T47D (cell line): Measurements from ENCODE around the gene COX8C.
"Not testable (repeated sequence)": the region's sequence is repeated elsewhere in the genome, so short reads cannot be mapped to it uniquely, and the experiment has no call there.

Experiments
- DNase-seq, 2 experiments: peaks; one replicate each; pipeline versions ENCODE4 v3.0.0 to v3.0.0-alpha.2; 2011 to 2012; ENCODE audit warnings: low read depth in 1 of 2, low spot score in 1 of 2
- JUND ChIP-seq: IDR thresholded peaks from 2 replicates; pipeline ENCODE4 v1.6.1; 2012; ENCODE audit warnings: low read depth
- in situ Hi-C: cut with HindIII; loops from 2 replicates; pipeline ENCODE4 v1.10.0; 2016; ENCODE audit warnings: low sequenced_read_pairs, low pct_unique_long_range_greater_than_20kb

COX8C gene

DNA sequence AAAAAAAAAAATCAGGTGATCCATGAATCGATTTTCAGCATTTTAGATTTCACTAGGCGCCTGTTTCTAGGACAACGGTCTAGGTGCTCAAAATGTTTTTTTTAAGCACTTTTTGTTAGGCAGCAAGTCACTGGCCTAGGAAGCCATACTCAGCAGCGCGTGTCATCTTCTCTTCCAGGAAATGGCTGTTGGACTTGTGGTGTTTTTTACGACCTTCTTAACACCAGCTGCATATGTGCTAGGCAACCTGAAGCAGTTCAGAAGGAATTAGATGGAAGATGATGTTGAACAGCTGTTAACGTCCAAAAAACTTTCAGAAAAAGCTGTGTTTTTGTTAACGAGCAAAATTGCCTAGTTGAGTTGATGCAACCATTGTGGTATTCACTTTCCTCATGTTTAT lies 868 bp downstream of the COX8C start:
- TF ChIP-seq JUND, result no peak
- DNase-seq, result no peak

DNA sequence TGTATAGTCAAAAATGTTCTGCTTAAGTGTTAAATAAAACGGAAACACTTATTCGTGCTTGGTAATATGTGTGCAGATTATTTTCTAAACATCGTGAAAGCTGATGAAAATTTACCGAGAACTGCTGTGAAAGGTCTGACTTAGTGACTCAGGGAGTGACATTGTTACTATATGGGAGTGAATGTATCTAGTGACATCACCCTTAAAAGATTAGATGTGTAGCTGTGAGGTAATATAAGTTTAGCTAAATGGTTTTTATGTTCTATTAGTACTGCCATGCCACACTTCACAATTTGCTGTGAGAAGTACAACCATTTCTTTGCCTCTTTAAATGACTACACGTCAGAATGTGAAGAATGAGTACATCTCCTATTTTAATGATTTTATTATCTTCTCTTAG lies 1.3 kb downstream of the COX8C start:
- no peak for DNase-seq
- TF ChIP-seq JUND, result no peak
- in situ Hi-C loops, result no loop called here

More for the DNA sequence above, 868 bp downstream of the COX8C start:
- in situ Hi-C loops, result no loop called here

DNA sequence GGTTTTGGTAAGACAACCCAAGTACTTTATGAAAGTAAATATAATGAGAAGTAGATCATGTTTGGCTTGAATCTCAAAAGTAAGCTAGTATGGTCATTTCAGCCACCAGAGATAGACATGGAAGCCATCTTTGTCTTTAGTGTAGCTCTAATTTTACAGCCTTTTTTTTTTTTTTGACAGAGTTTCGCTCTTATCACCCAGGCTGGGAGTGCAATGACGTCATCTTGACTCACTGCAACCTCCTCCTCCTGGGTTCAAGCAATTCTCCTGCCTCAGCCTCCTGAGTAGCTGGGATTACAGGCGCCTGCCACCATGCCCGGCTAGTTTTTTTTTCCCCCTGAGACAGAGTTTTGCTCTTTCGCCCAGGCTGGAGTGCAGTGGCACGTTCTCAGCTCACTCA lies 7.9 kb downstream of the COX8C start:
- not testable (repeated sequence) for DNase-seq

DNA sequence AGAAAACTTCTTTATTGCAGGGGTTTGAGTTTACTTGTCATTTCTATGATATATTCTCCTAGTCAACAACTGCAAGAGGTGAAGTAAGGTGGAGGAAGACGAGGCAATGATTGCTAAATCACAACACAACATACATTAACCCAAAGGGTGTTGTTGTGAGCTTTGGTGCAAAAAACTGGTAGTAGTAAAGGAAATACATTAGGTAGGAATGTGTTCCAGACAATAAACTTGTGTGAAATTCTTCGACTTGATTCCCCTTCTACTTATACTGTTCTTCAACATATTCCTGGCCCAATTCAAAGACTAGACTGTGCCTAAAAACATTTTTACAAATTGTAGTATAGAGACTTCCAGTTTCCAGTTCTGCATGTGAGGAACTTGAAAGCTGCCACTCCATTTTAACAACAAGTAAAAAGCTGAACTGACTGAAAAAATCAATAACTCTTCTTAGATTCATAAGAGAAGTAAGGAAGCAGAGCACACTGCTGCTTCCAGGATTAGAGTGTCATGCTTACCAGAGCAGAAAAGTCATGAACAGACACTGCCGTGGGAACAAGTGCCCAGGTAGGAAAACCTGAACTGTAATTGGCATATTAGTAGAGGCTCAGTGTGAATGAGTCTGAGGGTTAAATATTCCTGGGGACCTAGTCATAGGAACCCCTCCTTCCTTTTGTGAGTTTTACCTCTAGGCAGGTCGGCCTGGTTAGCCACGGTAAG lies 22.2 kb downstream of the COX8C start:
- DNase-seq, result no peak
- TF ChIP-seq JUND, result no peak
- in situ Hi-C loops, result no loop called here

More for the DNA sequence above, 7.9 kb downstream of the COX8C start:
- in situ Hi-C loops, result not testable (repeated sequence)

DNA sequence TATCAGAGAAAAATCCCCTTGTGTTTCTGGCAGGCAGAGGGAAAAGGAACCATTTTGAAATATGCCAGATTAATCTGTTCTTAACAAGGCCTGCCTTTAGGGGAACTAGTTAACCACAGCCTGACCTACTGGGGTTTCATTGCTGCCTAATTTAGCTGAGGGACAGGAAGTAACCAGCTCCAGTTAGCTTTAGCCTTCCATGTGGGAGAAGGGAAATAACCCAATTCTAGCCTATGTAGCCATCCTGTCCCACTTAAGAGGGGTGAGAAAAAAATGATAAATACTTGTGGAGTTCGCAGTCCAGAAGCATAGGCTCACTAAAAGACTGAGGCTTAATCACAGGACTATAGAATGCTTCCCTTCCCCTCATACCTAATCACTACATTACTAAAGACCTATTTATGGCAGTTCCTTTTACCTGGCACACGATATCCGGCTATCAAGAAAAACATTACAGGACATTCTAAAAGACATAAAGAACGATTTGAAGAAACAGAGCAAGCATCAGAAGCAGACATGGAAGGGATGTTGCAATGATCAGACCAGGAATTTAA lies 22.8 kb downstream of the COX8C start:
- in situ Hi-C loops, result no loop called here
- DNase-seq, result no peak
- no peak for TF ChIP-seq JUND

DNA sequence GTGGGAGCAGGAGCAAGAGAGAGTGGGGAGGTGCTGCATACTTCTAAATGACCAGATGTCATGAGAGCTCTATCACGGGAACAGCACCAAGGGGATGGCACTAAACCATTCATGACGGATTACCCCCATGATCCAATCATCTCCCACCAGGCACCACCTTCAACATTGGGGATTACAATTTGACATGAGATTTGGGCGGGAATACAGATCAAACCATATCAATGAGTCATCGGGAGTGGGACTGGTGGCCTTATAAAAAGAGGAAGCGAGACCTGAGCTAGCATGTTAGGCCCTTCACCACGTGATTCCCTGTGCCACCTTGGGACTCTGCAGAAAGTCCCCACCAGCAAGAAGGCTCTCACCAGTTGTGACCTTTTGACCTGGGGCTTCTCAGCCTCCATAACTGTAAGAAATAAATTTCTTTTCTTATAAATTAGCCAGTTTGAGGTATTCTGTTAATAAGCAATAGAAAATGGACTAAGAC lies 28.7 kb downstream of the COX8C start:
- DNase-seq, result no peak
- in situ Hi-C loops, result no loop called here
- no peak for TF ChIP-seq JUND

DNA sequence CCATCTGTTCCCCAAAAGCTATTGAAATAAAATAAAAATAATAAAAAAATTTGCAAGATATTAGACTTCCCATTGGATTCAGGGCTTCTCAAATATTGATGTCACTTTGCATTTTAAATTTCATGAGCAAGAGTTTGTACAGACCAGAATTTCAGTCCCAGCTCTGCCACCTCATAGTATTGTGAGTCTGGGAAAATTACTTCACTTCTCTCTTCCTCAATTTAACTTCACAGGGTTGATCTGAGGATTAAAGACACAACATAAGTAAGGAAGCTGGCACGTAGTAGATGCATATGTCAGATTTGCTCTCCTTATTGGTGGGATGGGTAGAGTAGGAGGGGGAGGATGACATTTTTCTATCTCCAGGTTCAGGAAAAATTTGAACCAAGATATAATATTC lies 32.8 kb downstream of the COX8C start:
- DNase-seq, result no peak
- in situ Hi-C loops, result no loop called here
- TF ChIP-seq JUND, result no peak

DNA sequence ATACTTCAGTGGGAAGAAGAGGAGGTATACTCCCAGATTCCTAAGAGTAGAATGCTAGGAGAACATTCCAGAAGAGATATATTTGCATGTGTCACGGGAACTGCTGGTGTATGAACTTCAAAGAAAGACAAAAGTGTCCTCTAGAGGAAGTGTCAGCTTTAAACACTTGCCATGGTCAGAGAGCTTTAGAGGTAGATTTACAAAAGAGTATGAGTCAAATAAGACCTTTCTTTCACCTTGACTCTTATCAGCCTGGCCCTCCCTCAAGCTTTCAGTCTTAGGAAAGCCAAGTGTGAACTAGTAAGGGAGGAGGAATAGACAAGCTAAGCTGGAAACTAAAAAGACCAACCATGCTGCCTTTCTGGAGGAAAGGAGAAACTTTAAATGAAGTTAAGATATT lies 34.7 kb downstream of the COX8C start:
- in situ Hi-C loops, result no loop called here
- no peak for DNase-seq
- TF ChIP-seq JUND, result no peak

DNA sequence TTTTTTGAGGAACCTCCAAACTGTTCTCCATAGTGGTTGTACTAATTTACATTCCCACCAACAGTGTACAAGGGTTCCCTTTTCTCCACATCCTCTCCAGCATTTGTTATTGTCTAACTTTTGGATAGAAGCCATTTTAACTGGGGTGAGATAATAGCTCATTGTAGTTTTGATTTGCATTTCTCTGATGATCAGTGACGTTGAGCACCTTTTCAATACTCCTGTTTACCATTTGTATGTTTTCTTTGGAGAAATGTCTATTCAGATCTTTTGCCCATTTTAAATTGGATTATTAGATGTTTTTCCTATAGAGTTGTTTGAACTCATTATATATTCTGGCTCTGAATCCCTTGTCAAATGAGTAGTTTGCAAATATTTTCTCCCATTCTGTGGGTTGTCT lies 37.3 kb downstream of the COX8C start:
- DNase-seq, in situ Hi-C loops: not testable (repeated sequence)

DNA sequence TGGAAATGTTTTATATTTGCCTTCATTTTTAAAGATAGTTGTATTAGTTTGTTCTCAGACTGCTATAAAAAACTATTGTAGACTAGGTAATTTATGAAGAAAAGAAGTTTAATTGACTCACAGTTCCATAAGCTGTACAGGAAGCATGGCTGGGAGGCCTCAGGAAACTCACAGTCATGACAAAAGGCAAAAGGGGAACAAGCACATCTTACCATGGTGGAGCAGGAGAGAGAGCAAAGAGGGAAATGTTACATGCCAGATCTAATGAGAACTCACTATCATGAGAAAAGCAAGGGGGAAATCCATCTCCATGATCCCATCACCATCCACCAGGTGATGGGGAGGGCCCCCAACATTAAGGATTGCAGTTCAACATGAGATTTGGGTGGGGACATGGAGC lies 48.2 kb downstream of the COX8C start:
- in situ Hi-C loops, result no loop called here
- no peak for DNase-seq

DNA sequence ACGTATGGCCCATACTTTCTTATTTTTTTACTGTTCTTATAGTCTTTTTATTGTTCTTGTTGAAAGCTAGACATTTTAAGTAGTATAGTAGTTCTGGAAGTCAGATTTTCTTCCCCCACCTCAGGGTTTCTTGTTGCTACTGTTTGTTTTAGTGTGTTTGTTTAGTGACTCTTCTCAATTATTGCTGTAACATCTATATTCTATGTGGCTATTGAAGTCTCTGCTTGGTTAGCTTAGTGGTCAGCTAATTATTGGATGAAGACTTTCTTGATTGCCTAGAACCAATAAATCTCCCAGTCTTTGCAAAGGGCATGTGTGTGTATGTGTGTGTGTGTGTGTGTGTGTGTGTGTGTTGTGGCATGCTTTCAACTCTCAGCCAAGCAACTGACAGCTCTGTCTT lies 49.5 kb downstream of the COX8C start:
- in situ Hi-C loops, result no loop called here
- DNase-seq, result no peak
- no peak for TF ChIP-seq JUND

More for the DNA sequence above, 48.2 kb downstream of the COX8C start:
- TF ChIP-seq JUND, result no peak
